ENCODE data around the gene SLC16A13. TPM values are rescaled to one million over a fixed set of nuclear protein-coding genes. Genes with fewer than 3 reads are reported as not detected.

The SLC16A13 gene
- total RNA-seq, 2 experiments from 2014 or later = 14.8 to 15.0 TPM

DNA sequence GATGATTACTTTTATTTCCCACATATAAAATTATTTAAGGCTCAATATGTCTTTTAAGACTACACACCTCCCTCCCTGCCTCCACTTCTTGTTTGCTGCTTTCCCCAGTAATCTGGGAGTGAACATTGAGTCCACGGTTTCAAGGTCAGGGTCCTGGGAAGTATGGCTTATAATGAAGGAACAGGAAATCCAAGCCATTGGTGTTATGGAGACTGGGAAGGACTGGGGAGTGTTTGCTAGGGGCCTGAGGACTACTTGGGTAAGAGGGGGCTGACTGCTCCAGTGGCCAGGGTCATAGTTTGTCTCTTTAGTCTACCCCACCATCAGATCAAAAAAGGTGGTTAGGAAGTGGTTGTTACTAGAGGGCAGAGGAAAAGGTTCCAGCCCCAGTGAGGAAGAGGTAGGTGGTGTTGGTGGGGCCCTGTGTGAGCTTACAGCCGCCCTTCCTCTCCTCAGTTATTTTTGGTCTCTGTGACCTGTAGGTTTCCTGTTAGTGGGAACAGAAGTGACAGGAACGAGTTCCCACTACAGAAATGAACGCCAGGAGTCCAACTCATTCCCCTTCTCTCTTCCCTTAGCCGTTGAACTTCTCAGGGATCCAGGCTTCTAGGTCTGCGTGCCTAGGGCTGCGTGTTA lies 742 bp upstream of the SLC16A13 start:
- POLR2A ChIA-PET = interaction anchor here (0.6 to 1.7 kb wide), 14 partner anchors 12 to 283 kb away, joined by 3 to 61 read pairs (median 5); partner anchors contain the start of genes BCL6B and RNASEK
- H3K27me3 Mint-ChIP-seq (ENCODE audit: low read depth) = no peaks in the 10 kb centered on the region
- peaks cover 70% of the 10 kb centered on the region for H3K4me1 Mint-ChIP-seq (ENCODE audit: low read depth)
- H3K4me3 Mint-ChIP-seq = peak overlapping the region; percentile 95
- H3K9me3 Mint-ChIP-seq (ENCODE audit: insufficient read depth) = no peaks in the 10 kb centered on the region
- H3K27ac Mint-ChIP-seq = peak overlapping the region; percentile 98
- peaks cover 20% of the 10 kb centered on the region for H3K36me3 Mint-ChIP-seq (ENCODE audit: low read depth)
- CTCF ChIA-PET = interaction anchor here (0.8 to 4.3 kb wide), 8 partner anchors 11 to 192 kb away, joined by 3 to 59 read pairs (median 7); partner anchors contain the start of gene BCL6B
- DNase-seq (peak; percentile 75), ATAC-seq (peak; percentile 57)

DNA sequence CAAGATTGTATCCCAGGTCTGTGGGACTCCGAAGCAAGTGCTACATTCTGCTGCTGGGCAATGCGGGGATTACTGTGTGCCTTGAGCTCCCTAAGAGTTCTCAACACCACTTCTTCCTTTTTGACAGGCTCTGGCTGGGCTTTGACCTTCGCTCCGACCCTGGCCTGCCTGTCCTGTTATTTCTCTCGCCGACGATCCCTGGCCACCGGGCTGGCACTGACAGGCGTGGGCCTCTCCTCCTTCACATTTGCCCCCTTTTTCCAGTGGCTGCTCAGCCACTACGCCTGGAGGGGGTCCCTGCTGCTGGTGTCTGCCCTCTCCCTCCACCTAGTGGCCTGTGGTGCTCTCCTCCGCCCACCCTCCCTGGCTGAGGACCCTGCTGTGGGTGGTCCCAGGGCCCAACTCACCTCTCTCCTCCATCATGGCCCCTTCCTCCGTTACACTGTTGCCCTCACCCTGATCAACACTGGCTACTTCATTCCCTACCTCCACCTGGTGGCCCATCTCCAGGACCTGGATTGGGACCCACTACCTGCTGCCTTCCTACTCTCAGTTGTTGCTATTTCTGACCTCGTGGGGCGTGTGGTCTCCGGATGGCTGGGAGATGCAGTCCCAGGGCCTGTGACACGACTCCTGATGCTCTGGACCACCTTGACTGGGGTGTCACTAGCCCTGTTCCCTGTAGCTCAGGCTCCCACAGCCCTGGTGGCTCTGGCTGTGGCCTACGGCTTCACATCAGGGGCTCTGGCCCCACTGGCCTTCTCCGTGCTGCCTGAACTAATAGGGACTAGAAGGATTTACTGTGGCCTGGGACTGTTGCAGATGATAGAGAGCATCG lies 2.4 kb downstream of the SLC16A13 start:
- POLR2A ChIA-PET = interaction anchor here (1.9 kb wide), 1 partner anchor 16 kb away, joined by 6 read pairs; no protein-coding TSS in a partner anchor
- H3K27me3 Mint-ChIP-seq (ENCODE audit: low read depth) = no peaks in the 10 kb centered on the region
- H3K27ac Mint-ChIP-seq = peak overlapping the region; percentile 24
- peaks cover 20% of the 10 kb centered on the region for H3K36me3 Mint-ChIP-seq (ENCODE audit: low read depth)
- DNase-seq (no peak), ATAC-seq (no peak)
- H3K4me1 Mint-ChIP-seq (ENCODE audit: low read depth) = peaks cover 57% of the 10 kb centered on the region
- H3K4me3 Mint-ChIP-seq = peak overlapping the region; percentile 26
- no peaks in the 10 kb centered on the region for H3K9me3 Mint-ChIP-seq (ENCODE audit: insufficient read depth)
- CTCF ChIA-PET = interaction anchor here (0.9 to 4.3 kb wide), 6 partner anchors 8 to 95 kb away, joined by 3 to 59 read pairs (median 6); partner anchors contain the start of gene BCL6B

- DNase-seq (no peak), ATAC-seq (no peak)
- Mint-ChIP-seq H3K36me3 (ENCODE audit: low read depth) (peaks cover 18% of the 10 kb centered on the region), H3K9me3 (ENCODE audit: insufficient read depth) (no peaks in the 10 kb centered on the region), H3K27me3 (ENCODE audit: low read depth) (peaks cover 5% of the 10 kb centered on the region), H3K4me1 (ENCODE audit: low read depth) (peaks cover 44% of the 10 kb centered on the region), H3K27ac (peak overlapping the region; percentile 69), H3K4me3 (no peak overlapping the region)
- ChIA-PET POLR2A (interaction anchor here (1.9 kb wide), 1 partner anchor 18 kb away, joined by 6 read pairs; no protein-coding TSS in a partner anchor), CTCF (interaction anchor here (0.8 to 2.5 kb wide), 5 partner anchors 12 to 125 kb away, joined by 3 to 7 read pairs (median 5); no protein-coding TSS in a partner anchor)
These were observed 4.0 kb downstream of the SLC16A13 start for GRCh38 chr17:7039832-7040231.

GRCh38 chr17:7041607-7042500 lies 6.0 kb downstream of the SLC16A13 start:
- CTCF ChIA-PET = interaction anchor here (1.0 to 2.8 kb wide), 6 partner anchors 20 to 136 kb away, joined by 3 to 12 read pairs (median 4); no protein-coding TSS in a partner anchor
- peak overlapping the region; percentile 72 for H3K27ac Mint-ChIP-seq
- H3K9me3 Mint-ChIP-seq (ENCODE audit: insufficient read depth) = no peaks in the 10 kb centered on the region
- peaks cover 8% of the 10 kb centered on the region for H3K27me3 Mint-ChIP-seq (ENCODE audit: low read depth)
- POLR2A ChIA-PET = interaction anchor here (1.0 to 1.7 kb wide), 3 partner anchors 18 to 35 kb away, joined by 3 to 4 read pairs (median 3); no protein-coding TSS in a partner anchor
- DNase-seq (no peak), ATAC-seq (peak; percentile 18)
- peaks cover 18% of the 10 kb centered on the region for H3K36me3 Mint-ChIP-seq (ENCODE audit: low read depth)
- H3K4me1 Mint-ChIP-seq (ENCODE audit: low read depth) = peaks cover 51% of the 10 kb centered on the region
- peak overlapping the region; percentile 58 for H3K4me3 Mint-ChIP-seq

DNA sequence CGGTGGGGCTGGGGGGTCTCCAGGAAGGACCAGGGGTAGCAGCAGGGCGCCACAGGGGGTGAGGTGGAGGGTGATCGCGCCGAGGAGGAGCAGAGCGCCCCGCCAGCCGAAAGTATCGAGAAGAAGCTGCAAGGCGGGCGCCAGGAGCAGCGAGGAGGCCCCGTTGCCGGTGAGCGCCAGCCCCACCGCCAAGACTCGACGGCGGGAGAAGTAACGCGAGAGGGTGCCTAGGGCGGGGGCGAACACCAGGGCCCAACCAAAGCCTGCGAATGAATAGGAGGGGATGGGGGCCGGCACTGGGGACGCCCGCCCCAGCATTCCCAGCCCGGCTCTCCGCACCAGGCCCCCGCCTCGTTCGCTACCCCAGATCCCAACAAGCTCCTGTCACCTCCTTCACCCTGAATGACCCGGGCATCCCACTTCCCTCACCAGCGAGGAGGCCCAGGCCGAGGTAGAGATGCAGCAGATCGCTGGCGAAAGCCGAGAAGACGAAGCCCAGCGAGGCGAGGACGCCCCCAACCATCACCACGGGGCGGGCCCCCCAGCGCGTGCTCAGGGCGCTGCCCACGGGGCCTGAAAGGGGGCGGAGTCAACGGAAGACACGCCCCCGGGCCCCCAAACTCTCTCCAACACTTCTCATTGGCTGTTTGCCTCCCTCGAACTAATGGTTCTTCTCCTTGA lies 6.8 kb downstream of the SLC16A13 start:
- POLR2A ChIA-PET = interaction anchor here (1.0 kb wide), 1 partner anchor 19 kb away, joined by 3 read pairs; no protein-coding TSS in a partner anchor
- peak overlapping the region; percentile 72 for H3K27ac Mint-ChIP-seq
- H3K27me3 Mint-ChIP-seq (ENCODE audit: low read depth) = peaks cover 8% of the 10 kb centered on the region
- CTCF ChIA-PET = interaction anchor here (1.0 to 2.8 kb wide), 5 partner anchors 21 to 135 kb away, joined by 3 to 12 read pairs (median 5); no protein-coding TSS in a partner anchor
- peaks cover 18% of the 10 kb centered on the region for H3K36me3 Mint-ChIP-seq (ENCODE audit: low read depth)
- peak; percentile 53 for DNase-seq
- H3K4me1 Mint-ChIP-seq (ENCODE audit: low read depth) = peaks cover 57% of the 10 kb centered on the region
- peak overlapping the region; percentile 58 for H3K4me3 Mint-ChIP-seq
- peak; percentile 38 for ATAC-seq
- H3K9me3 Mint-ChIP-seq (ENCODE audit: insufficient read depth) = no peaks in the 10 kb centered on the region

DNA sequence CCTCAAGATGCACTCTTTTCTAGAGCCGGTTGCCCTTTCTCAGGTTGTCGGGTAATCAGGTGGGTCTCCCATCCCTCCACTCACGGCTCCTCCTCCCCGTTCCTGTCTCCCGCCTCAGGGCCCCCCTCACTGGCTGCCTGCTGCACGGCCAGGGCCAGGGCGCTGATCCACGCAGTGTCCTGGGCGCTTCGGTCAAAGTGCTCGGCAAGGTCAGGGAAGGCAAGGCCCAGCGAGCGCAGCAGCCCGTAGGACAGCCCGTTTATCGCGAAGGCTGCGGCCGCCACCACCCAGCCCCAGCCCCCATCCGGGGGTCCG lies 7.3 kb downstream of the SLC16A13 start:
- CTCF ChIA-PET = interaction anchor here (1.0 to 13.6 kb wide), 5 partner anchors 21 to 134 kb away, joined by 3 to 395 read pairs (median 9); no protein-coding TSS in a partner anchor
- H3K27ac Mint-ChIP-seq = peak overlapping the region; percentile 57
- DNase-seq = no peak
- no peaks in the 10 kb centered on the region for H3K9me3 Mint-ChIP-seq (ENCODE audit: insufficient read depth)
- H3K4me3 Mint-ChIP-seq = peak overlapping the region; percentile 58
- peaks cover 17% of the 10 kb centered on the region for H3K36me3 Mint-ChIP-seq (ENCODE audit: low read depth)
- peak; percentile 1 for ATAC-seq
- H3K27me3 Mint-ChIP-seq (ENCODE audit: low read depth) = peaks cover 8% of the 10 kb centered on the region
- POLR2A ChIA-PET = interaction anchor here (1.5 kb wide), 1 partner anchor 7 kb away, joined by 5 read pairs; the partner anchor contains the start of gene SLC16A13
- peaks cover 54% of the 10 kb centered on the region for H3K4me1 Mint-ChIP-seq (ENCODE audit: low read depth)

- peak within 1 kb of the TSS; percentile 58 for H3K4me3 Mint-ChIP-seq
- ATAC-seq = peak; percentile 6
- peaks cover 8% of the 10 kb centered on the region for H3K27me3 Mint-ChIP-seq (ENCODE audit: low read depth)
- DNase-seq = no peak
- no peaks in the 10 kb centered on the region for H3K9me3 Mint-ChIP-seq (ENCODE audit: insufficient read depth)
- peaks cover 48% of the 10 kb centered on the region for H3K4me1 Mint-ChIP-seq (ENCODE audit: low read depth)
- H3K36me3 Mint-ChIP-seq (ENCODE audit: low read depth) = peaks cover 12% of the 10 kb centered on the region
- POLR2A ChIA-PET = interaction anchor here (1.5 kb wide), 1 partner anchor 8 kb away, joined by 5 read pairs; the partner anchor contains the start of gene SLC16A13
- H3K27ac Mint-ChIP-seq = peak within 1 kb of the TSS; percentile 57
- CTCF ChIA-PET = interaction anchor here (2.8 to 13.6 kb wide), 3 partner anchors 23 to 134 kb away, joined by 12 to 395 read pairs (median 31); no protein-coding TSS in a partner anchor
These were observed 7.8 kb downstream of the SLC16A13 start, which contains the start of gene SLC16A11 for GRCh38 chr17:7043497-7044198. TSS of gene SLC16A11 (minus strand) at chr17:7044092. CDS start at chr17:7043513, 579 bp downstream.

DNA sequence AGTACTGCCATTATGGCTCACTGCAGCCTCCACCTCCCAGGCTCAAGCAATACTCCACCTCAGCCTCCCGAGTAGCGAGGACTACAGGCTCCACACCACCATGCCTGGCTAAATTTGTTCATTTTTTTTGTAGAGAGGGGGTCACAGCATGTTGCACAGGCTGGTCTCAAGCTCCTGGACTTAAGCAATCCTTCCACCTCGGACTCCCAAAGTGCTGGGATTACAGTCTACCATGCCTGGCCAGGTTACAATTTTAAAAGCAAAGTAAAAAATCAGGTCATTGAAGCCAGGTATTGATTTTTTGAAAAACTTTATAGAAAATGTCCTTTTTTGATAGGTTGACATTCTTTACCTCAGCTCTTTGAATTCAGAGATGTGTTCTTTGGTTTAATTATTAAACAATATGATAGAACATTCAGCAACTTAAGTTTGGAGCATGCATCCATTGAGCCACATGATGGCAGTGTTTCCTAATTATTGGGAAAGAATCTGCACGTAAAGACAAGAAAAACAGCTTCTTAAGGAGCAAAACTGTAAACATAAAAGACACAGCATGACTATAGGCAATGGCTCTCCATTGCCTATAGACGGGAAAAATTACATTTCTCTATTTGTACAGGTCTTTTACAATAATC lies 9.8 kb downstream of the SLC16A13 start:
- peaks cover 38% of the 10 kb centered on the region for H3K4me1 Mint-ChIP-seq (ENCODE audit: low read depth)
- POLR2A ChIA-PET = interaction anchor here (0.6 to 2.9 kb wide), 10 partner anchors 10 to 413 kb away, joined by 3 to 24 read pairs (median 5); partner anchors contain the start of genes ACADVL and SLC16A13
- H3K4me3 Mint-ChIP-seq = peak overlapping the region; percentile 73
- H3K9me3 Mint-ChIP-seq (ENCODE audit: insufficient read depth) = no peaks in the 10 kb centered on the region
- ATAC-seq = peak; percentile 42
- peak overlapping the region; percentile 66 for H3K27ac Mint-ChIP-seq
- peaks cover 10% of the 10 kb centered on the region for H3K27me3 Mint-ChIP-seq (ENCODE audit: low read depth)
- CTCF ChIA-PET = interaction anchor here (0.7 to 13.6 kb wide), 64 partner anchors 8 to 642 kb away, joined by 3 to 395 read pairs (median 4); partner anchors contain the start of genes ACADVL, ACAP1, ASGR1 and DLG4
- peak; percentile 68 for DNase-seq
- H3K36me3 Mint-ChIP-seq (ENCODE audit: low read depth) = peaks cover 1% of the 10 kb centered on the region

GRCh38 chr17:7046127-7046724 lies 10.4 kb downstream of the SLC16A13 start:
- Mint-ChIP-seq H3K27ac (peak overlapping the region; percentile 66), H3K9me3 (ENCODE audit: insufficient read depth) (no peaks in the 10 kb centered on the region), H3K4me1 (ENCODE audit: low read depth) (peaks cover 36% of the 10 kb centered on the region), H3K27me3 (ENCODE audit: low read depth) (peaks cover 10% of the 10 kb centered on the region), H3K36me3 (ENCODE audit: low read depth) (no peaks in the 10 kb centered on the region), H3K4me3 (peak overlapping the region; percentile 73)
- CTCF ChIA-PET = interaction anchor here (0.7 to 13.6 kb wide), 63 partner anchors 8 to 642 kb away, joined by 3 to 395 read pairs (median 4); partner anchors contain the start of genes ACADVL, ACAP1, ASGR1 and DLG4
- ATAC-seq (peak; percentile 43), DNase-seq (peak; percentile 51)
- POLR2A ChIA-PET = interaction anchor here (0.6 to 2.9 kb wide), 10 partner anchors 11 to 412 kb away, joined by 3 to 24 read pairs (median 5); partner anchors contain the start of genes ACADVL and SLC16A13

Measured in activated CD8-positive, alpha-beta T cell treated with anti-CD3 and anti-CD28 coated beads, Interleukin-2, amount 10 ng/mL, durations not matched to agents 7 days and 5 days (primary cell).